Suprapubic skin (tissue), 4 donors: ENCODE results near the gene KDM2A.

Experiments
- CTCF ChIP-seq, 2 donors: fragments of 200-600 bp in 1 of 2; fragments of 450-650 bp in 1 of 2; sonication (generic) in 1 of 2; IDR thresholded peaks; one replicate each; pipeline ENCODE4 v1.5.1; 2016 to 2019; ENCODE audit warnings: antibody characterized with exemption in 2 of 2, mild to moderate bottlenecking in 1 of 2, moderate library complexity in 1 of 2
- EP300 ChIP-seq: sonication (generic); formaldehyde crosslinking; IDR thresholded peaks from one replicate; pipeline ENCODE4 v1.6.1; 2017; ENCODE audit warnings: antibody characterized with exemption
- POLR2A ChIP-seq, 2 donors: fragments of 450-650 bp; IDR thresholded peaks; one replicate each; pipeline ENCODE4 v1.6.1; 2017; ENCODE audit warnings: antibody characterized with exemption in 2 of 2, mild to moderate bottlenecking in 2 of 2, moderate library complexity in 2 of 2
- POLR2AphosphoS5 ChIP-seq, 3 donors: sonication (generic); formaldehyde crosslinking; IDR thresholded peaks; one replicate each; pipeline ENCODE4 v1.6.1; 2017; ENCODE audit warnings: antibody characterized with exemption in 3 of 3

GRCh38 chr11:67079065-67079705 is 39.9 kb upstream of the KDM2A start:
- TF ChIP-seq CTCF (IDR thresholded peaks at IDR 0.05) (no peak), EP300 (no peak), POLR2AphosphoS5 (IDR thresholded peaks at IDR 0.05) (no peak), POLR2A (IDR thresholded peaks at IDR 0.05) (no peak)
